Fibroblast of mammary gland (primary cell): Measurements from ENCODE around the gene MARCHF3.
A peak's percentile ranks its signal among the peaks of the same experiment; 100 is the strongest.
"Not testable (repeated sequence)": the region's sequence is repeated elsewhere in the genome, so short reads cannot be mapped to it uniquely, and the experiment has no call there.

Source experiments
- DNase-seq: peaks from one replicate; pipeline ENCODE4 v3.0.0-alpha.2; 2010; ENCODE audit warnings: low read depth
- H3K4me3 ChIP-seq: 2 replicates; pipeline ENCODE4 v1.5.1; 2011; ENCODE audit warnings: low read depth, mild to moderate bottlenecking, low read length, moderate library complexity; ENCODE audit not compliant: control insufficient read depth
- CTCF ChIP-seq: conservative IDR thresholded peaks from 2 replicates; pipeline ENCODE4 v1.5.1; 2011; ENCODE audit warnings: low read depth, low read length, inconsistent platforms; ENCODE audit not compliant: control insufficient read depth, insufficient read depth

The MARCHF3 gene

DNA sequence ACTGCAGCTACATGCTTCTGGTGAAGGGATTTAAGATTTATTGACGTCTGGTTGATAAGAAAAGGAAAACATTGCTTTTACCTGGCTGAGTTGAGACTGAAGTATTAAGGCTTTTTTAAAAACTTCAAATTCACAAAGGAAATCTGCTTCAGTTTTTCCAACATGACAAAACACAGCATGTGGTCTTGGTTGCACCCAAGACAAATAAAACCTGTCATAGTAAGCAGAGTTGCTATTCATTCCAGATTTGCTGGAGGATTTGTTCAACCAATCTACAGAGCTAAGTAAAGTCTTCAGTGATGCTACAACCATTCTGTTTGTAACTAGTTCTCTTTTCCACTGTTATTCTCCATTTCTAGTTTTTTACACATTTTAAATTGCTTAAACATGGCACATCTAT lies 31.6 kb upstream of the MARCHF3 start:
- H3K4me3 ChIP-seq: no peak overlapping the region
- no peak for TF ChIP-seq CTCF
- peak; percentile 10 for DNase-seq

- no peak for DNase-seq
- no peak for TF ChIP-seq CTCF
- H3K4me3 ChIP-seq: no peak overlapping the region
These were observed 31.2 kb upstream of the MARCHF3 start for GRCh38 chr5:127061537-127061936.

DNA sequence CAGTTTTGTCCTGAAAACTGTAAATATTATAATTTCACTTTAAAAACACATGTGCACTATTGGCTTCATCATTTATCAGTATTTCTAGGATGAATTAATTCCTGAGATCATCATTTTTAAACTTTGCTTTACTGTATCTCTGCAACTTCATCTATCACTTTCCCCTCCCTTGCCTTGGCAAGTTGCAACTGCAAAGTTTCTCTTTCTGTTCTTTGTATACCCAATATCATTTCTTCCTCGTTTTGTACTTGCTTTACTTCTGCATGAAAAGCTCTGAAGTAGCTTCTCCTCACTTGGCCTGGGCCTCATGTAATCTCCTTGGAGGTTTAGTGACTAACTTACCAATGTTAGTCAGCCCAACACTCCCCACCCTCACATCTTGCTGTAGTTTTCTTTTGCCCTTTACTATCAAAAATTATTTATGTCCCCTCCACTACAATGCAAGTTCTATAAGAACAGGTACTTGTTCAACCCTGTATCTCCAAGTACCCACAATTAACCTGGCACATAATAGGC lies 30.2 kb upstream of the MARCHF3 start:
- TF ChIP-seq CTCF: no peak
- peak; percentile 53 for DNase-seq
- no peak overlapping the region for H3K4me3 ChIP-seq

DNA sequence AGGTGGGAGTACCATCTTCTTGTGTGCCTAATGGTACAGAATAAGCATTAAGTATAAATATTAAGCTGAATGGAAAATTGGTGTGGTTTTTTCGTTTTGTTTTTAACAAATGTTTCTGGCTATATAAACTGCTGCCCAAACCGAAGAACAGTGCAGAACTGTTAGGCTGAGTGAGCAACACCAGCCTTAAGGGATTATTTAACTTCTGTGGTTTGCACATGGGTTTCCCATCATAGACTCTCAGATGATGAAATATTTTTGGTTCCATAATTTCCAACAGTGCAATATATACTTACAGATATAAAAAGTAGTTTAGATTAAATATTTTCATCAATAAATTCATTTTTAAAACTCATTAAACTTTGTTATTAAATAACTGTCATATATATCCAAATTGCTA lies 26.5 kb upstream of the MARCHF3 start:
- no peak for TF ChIP-seq CTCF
- no peak overlapping the region for H3K4me3 ChIP-seq
- DNase-seq: no peak

- no peak for DNase-seq
- no peak overlapping the region for H3K4me3 ChIP-seq
- no peak for TF ChIP-seq CTCF
These were observed 25.7 kb upstream of the MARCHF3 start for GRCh38 chr5:127055880-127056653.

DNA sequence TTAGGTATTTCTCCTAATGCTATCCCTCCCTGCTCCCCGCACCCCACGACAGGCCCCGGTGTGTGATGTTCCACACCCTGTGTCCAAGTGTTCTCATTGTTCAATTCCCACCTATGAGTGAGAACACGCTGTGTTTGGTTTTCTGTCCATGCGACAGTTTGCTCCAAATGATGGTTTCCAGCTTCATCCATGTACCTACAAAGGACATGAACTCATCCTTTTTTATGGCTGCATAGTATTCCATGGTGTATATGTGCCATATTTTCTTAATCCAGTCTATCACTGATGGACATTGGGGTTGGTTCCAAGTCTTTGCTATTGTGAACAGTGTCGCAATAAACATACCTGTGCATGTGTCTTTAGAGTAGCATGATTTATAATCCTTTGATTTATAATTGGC lies 23.2 kb upstream of the MARCHF3 start:
- DNase-seq, H3K4me3 ChIP-seq: not testable (repeated sequence)

DNA sequence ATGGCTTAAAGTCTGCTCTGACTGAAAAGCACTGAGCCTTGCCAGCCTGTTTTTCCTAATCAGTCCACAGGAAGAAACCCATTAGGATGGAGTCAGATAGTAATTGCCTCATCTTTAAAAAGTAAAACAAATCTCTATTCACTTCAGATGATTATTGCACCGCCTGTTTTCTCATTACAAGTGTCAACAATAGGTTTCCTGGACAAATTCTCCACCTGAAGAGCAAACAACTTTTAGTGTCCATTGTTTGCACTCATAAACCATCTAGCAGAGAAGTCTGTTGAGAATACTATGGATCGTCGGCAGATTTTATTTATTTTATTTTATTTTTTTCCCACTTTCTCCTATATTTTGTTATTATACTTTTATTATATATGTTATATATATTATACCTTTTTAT lies 22.7 kb upstream of the MARCHF3 start:
- DNase-seq: no peak
- no peak overlapping the region for H3K4me3 ChIP-seq
- TF ChIP-seq CTCF: no peak
